Fibroblast of pulmonary artery (primary cell): ENCODE data around the gene UBASH3B.

Experiments
- DNase-seq: peaks from one replicate; pipeline ENCODE4 v3.0.0-alpha.2; 2010; ENCODE audit warnings: low read depth
- H3K4me3 ChIP-seq: replicated peaks from 2 replicates; pipeline ENCODE4 v1.5.1; 2011; ENCODE audit warnings: low read depth, mild to moderate bottlenecking, control low read depth, low read length, moderate library complexity
- TF ChIP-seq, protein P1 (sequence below): IDR thresholded peaks from 2 replicates; pipeline ENCODE4 v1.5.1; 2011; ENCODE audit warnings: mild to moderate bottlenecking, control low read depth, low read length, inconsistent platforms; ENCODE audit errors: missing control alignments

The UBASH3B gene

GRCh38 chr11:122837528-122838346 is 182.2 kb downstream of the UBASH3B start:
- DNase-seq = no peak
- TF ChIP-seq, protein P1, sequence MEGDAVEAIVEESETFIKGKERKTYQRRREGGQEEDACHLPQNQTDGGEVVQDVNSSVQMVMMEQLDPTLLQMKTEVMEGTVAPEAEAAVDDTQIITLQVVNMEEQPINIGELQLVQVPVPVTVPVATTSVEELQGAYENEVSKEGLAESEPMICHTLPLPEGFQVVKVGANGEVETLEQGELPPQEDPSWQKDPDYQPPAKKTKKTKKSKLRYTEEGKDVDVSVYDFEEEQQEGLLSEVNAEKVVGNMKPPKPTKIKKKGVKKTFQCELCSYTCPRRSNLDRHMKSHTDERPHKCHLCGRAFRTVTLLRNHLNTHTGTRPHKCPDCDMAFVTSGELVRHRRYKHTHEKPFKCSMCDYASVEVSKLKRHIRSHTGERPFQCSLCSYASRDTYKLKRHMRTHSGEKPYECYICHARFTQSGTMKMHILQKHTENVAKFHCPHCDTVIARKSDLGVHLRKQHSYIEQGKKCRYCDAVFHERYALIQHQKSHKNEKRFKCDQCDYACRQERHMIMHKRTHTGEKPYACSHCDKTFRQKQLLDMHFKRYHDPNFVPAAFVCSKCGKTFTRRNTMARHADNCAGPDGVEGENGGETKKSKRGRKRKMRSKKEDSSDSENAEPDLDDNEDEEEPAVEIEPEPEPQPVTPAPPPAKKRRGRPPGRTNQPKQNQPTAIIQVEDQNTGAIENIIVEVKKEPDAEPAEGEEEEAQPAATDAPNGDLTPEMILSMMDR = no peak
- no peak overlapping the region for H3K4me3 ChIP-seq

- DNase-seq = no peak
- H3K4me3 ChIP-seq = no peak overlapping the region
- TF ChIP-seq, protein P1 = no peak
Observed at GRCh38 chr11:122843281-122844141, 188.0 kb downstream of the UBASH3B start.

- TF ChIP-seq, protein P1 = no peak
- no peak for DNase-seq
- no peak overlapping the region for H3K4me3 ChIP-seq
Observed at GRCh38 chr11:122847466-122847865, 191.9 kb downstream of the UBASH3B start.

- TF ChIP-seq, protein P1 = no peak
- no peak for DNase-seq
- H3K4me3 ChIP-seq = no peak overlapping the region
Observed at GRCh38 chr11:122848186-122848585, 192.7 kb downstream of the UBASH3B start.

GRCh38 chr11:122850076-122850631 is 194.6 kb downstream of the UBASH3B start:
- DNase-seq = peak; percentile 15
- no peak overlapping the region for H3K4me3 ChIP-seq
- TF ChIP-seq, protein P1 = no peak

- no peak overlapping the region for H3K4me3 ChIP-seq
- DNase-seq = no peak
- TF ChIP-seq, protein P1 = no peak
Observed at GRCh38 chr11:122851366-122851966, 195.9 kb downstream of the UBASH3B start.
